T-helper 2 cell treated with Interferon-gamma antibody and Interleukin-4, amounts not matched to agents 5 μg/mL and 100 μg/mL, for 36 hours (primary cell): ENCODE measurements around the gene TRPC4.
"Not testable (repeated sequence)": the region's sequence is repeated elsewhere in the genome, so short reads cannot be mapped to it uniquely, and the experiment has no call there.

Source experiments
- DNase-seq: peaks from one replicate; pipeline ENCODE4 v3.0.0; 2021; ENCODE audit warnings: low spot score
- H3K27ac Mint-ChIP-seq: one replicate; pipeline ENCODE4 v1.8.0; 2021; ENCODE audit warnings: mild to moderate bottlenecking, mixed read lengths
- H3K27me3 Mint-ChIP-seq: one replicate; pipeline ENCODE4 v1.8.0; 2021; ENCODE audit warnings: low read depth, mixed read lengths
- H3K36me3 Mint-ChIP-seq: one replicate; pipeline ENCODE4 v1.8.0; 2021; ENCODE audit warnings: low read depth, mixed read lengths
- H3K4me1 Mint-ChIP-seq: one replicate; pipeline ENCODE4 v1.8.0; 2021; ENCODE audit warnings: low read depth, mixed read lengths
- H3K4me3 Mint-ChIP-seq: one replicate; pipeline ENCODE4 v1.8.0; 2022; ENCODE audit warnings: mild to moderate bottlenecking, moderate library complexity, mixed read lengths
- H3K9me3 Mint-ChIP-seq: one replicate; pipeline ENCODE4 v1.8.0; 2021; ENCODE audit warnings: mixed read lengths

The TRPC4 gene

DNA sequence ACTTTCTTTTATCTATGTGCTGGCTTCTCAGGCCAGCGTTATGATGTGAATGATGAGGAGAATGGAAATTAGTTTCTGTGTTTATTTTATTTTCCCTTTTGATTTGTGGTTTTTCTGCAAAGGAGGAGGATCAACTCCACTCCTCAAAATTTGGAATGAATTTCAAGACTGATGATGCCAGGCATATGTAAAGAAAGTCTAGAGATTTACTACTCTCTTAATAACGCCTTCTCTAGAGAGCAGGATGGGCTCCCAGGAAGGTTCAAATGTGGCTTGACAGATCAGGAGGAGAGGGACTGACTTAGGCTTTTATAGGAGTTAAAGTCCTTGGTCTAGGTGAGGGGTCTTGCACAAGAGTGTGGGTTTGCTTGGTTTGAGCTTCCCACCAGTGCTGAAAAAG lies 255.9 kb downstream of the TRPC4 start:
- no peaks in the 10 kb centered on the region for H3K27me3 Mint-ChIP-seq
- H3K4me3 Mint-ChIP-seq, result no peak overlapping the region
- no peaks in the 10 kb centered on the region for H3K9me3 Mint-ChIP-seq
- DNase-seq, result no peak
- H3K36me3 Mint-ChIP-seq, result no peaks in the 10 kb centered on the region
- H3K27ac Mint-ChIP-seq, result no peak overlapping the region
- H3K4me1 Mint-ChIP-seq, result no peaks in the 10 kb centered on the region

GRCh38 chr13:37613236-37613635 lies 256.3 kb downstream of the TRPC4 start:
- Mint-ChIP-seq H3K4me3 (no peak overlapping the region), H3K9me3 (no peaks in the 10 kb centered on the region), H3K27ac (no peak overlapping the region), H3K27me3 (no peaks in the 10 kb centered on the region), H3K36me3 (no peaks in the 10 kb centered on the region), H3K4me1 (no peaks in the 10 kb centered on the region)
- DNase-seq, result no peak

DNA sequence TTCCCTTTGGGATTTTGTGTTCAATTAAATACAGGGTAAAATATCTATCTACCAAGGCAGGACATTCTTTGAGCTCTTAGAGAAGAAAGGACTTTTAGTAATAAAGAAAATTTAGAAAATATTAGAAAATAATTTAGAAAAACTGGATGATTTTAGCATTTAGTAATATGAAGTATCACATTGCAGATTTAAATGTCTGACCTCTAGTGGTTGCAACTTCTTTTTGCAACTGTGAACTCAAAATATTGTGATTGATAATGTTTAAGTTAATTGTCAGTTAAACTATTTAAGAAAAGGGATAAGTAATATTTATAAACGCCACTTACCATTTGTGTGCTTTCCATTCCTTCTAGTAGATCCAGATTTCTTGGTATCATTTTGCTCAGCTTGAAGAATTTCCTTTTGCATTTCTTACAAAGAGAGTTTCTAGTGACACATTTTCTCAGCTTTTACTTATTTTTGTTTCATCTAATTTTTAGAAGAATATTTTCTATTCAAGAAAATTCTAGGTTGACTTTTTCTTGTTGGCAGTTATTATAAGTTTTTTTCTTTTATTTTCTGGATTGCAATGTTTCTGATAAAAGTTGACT lies 260.7 kb downstream of the TRPC4 start:
- H3K27ac Mint-ChIP-seq, result no peak overlapping the region
- DNase-seq, result no peak
- no peaks in the 10 kb centered on the region for H3K27me3 Mint-ChIP-seq
- no peaks in the 10 kb centered on the region for H3K36me3 Mint-ChIP-seq
- H3K4me1 Mint-ChIP-seq, result no peaks in the 10 kb centered on the region
- H3K4me3 Mint-ChIP-seq, result no peak overlapping the region
- H3K9me3 Mint-ChIP-seq, result no peaks in the 10 kb centered on the region

DNA sequence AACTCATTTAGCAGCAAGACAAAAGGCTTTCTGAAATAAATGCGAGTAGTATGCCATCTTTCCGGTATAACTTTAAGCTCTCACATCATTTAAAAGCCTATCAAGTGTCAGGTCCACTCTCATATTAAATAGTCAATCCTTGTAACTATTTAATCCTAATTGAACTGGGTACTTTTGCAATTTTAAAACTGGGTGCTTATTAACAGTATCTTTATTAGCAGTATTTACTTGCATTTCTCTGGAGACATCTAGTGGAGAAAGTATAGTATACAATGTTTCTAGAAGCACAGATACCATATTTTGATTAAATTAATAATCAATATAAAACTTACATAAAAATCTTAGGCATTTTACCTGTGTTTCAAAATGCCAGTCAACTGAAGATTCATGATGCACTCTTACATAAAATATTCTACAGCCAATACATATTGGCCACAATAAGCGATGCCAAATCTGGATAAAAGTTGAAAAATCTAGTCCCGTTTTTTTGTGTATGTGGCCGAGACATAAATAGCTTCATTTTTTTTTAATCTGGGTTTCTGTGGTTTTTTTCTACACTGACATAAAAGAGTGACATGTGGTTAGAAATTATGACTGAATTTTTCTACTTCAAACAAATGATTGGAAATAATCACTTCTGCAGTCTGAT lies 266.7 kb downstream of the TRPC4 start:
- no peaks in the 10 kb centered on the region for H3K36me3 Mint-ChIP-seq

DNA sequence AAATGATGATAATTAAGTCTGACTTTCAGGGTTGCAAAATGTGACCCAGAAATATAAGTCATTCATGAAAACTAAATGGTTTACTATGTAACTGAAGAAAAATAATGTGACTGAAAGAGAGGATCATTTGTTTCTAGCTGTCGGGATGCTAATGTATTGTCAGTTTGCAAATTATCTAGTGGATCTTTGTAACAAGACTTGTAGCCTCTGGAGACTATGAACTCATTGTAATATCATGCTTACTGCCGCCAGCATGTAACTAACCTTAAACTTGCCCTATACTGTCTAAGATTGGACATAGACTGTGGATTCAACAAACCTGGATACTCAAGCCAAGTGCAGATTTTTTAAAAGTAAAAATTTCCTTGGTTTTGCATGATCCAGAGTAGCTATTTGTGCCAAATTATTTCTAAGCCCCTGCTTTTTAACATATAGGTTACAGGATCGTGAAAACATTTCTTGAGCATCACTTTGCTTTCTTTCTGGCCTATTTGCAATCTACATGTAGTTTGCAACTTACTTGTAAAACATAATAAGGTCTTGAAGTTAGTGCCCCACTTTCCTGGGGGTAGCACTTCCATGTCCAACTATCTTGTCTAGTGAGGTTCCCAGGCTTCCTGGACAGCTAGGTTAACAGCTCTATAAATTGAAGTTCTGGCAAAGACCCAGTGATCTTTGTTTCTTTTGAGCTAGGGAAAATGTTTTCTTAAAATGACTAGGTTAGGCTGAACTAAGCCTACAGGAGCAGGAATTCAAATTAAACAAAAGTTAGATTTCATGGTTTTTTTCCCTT lies 267.7 kb downstream of the TRPC4 start:
- H3K36me3 Mint-ChIP-seq, result no peaks in the 10 kb centered on the region
- H3K4me1 Mint-ChIP-seq, result no peaks in the 10 kb centered on the region
- no peak overlapping the region for H3K4me3 Mint-ChIP-seq
- DNase-seq, result no peak
- no peaks in the 10 kb centered on the region for H3K9me3 Mint-ChIP-seq
- H3K27ac Mint-ChIP-seq, result no peak overlapping the region
- H3K27me3 Mint-ChIP-seq, result no peaks in the 10 kb centered on the region

More for the DNA sequence above, 266.7 kb downstream of the TRPC4 start:
- Mint-ChIP-seq H3K4me1 (no peaks in the 10 kb centered on the region), H3K27ac (no peak overlapping the region), H3K27me3 (no peaks in the 10 kb centered on the region), H3K9me3 (no peaks in the 10 kb centered on the region), H3K4me3 (no peak overlapping the region)
- DNase-seq, result no peak

GRCh38 chr13:37599519-37599918 lies 270.1 kb downstream of the TRPC4 start:
- Mint-ChIP-seq H3K36me3 (no peaks in the 10 kb centered on the region), H3K27me3 (no peaks in the 10 kb centered on the region), H3K27ac (no peak overlapping the region), H3K9me3 (no peaks in the 10 kb centered on the region), H3K4me1 (no peaks in the 10 kb centered on the region), H3K4me3 (no peak overlapping the region)
- DNase-seq, result no peak

GRCh38 chr13:37598597-37598996 lies 271.0 kb downstream of the TRPC4 start, which contains the start of gene POSTN:
TSS of gene POSTN (minus strand) at chr13:37598768. CDS start at chr13:37598726, 42 bp downstream.
- no peak for DNase-seq
- H3K4me1 Mint-ChIP-seq, result no peaks in the 10 kb centered on the region
- no peaks in the 10 kb centered on the region for H3K27me3 Mint-ChIP-seq
- no peaks in the 10 kb centered on the region for H3K9me3 Mint-ChIP-seq
- H3K27ac Mint-ChIP-seq, result no peak within 1 kb of the TSS
- no peaks in the 10 kb centered on the region for H3K36me3 Mint-ChIP-seq
- H3K4me3 Mint-ChIP-seq, result no peak within 1 kb of the TSS

GRCh38 chr13:37597477-37598025 lies 272.0 kb downstream of the TRPC4 start:
- Mint-ChIP-seq H3K4me3 (no peak overlapping the region), H3K9me3 (no peaks in the 10 kb centered on the region), H3K4me1 (no peaks in the 10 kb centered on the region), H3K36me3 (no peaks in the 10 kb centered on the region), H3K27ac (no peak overlapping the region), H3K27me3 (no peaks in the 10 kb centered on the region)
- no peak for DNase-seq

- DNase-seq, result no peak
- no peaks in the 10 kb centered on the region for H3K36me3 Mint-ChIP-seq
- H3K27ac Mint-ChIP-seq, result no peak overlapping the region
- no peaks in the 10 kb centered on the region for H3K9me3 Mint-ChIP-seq
- no peaks in the 10 kb centered on the region for H3K4me1 Mint-ChIP-seq
- H3K27me3 Mint-ChIP-seq, result no peaks in the 10 kb centered on the region
- H3K4me3 Mint-ChIP-seq, result no peak overlapping the region
Measured at GRCh38 chr13:37596805-37597204, 272.8 kb downstream of the TRPC4 start.

- no peaks in the 10 kb centered on the region for H3K4me1 Mint-ChIP-seq
Measured at GRCh38 chr13:37595162-37595561, 274.4 kb downstream of the TRPC4 start.

DNA sequence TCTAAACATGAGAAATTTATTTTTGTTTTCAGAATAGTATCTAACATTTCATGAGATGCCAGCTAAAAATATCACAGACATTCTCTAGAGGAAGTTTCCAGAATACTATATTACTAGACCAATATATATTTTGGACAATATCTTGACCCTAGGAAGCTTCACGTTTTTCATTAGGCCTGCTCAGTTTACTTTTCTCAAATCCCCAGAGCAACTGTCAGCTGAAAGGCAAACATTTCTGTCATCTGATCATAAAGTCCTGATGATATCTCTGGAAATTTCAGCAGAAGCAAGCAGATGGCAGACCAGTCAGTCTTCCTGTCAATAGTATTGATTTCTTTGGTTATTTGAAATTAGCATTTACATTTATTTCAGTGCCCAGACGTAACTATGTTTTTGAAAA lies 275.0 kb downstream of the TRPC4 start:
- no peak for DNase-seq
- no peaks in the 10 kb centered on the region for H3K36me3 Mint-ChIP-seq
- H3K27ac Mint-ChIP-seq, result no peak overlapping the region
- no peaks in the 10 kb centered on the region for H3K4me1 Mint-ChIP-seq
- no peaks in the 10 kb centered on the region for H3K9me3 Mint-ChIP-seq
- H3K4me3 Mint-ChIP-seq, result no peak overlapping the region
- H3K27me3 Mint-ChIP-seq, result no peaks in the 10 kb centered on the region

More at GRCh38 chr13:37595162-37595561, 274.4 kb downstream of the TRPC4 start:
- H3K4me3 Mint-ChIP-seq, result no peak overlapping the region
- no peak for DNase-seq
- H3K36me3 Mint-ChIP-seq, result no peaks in the 10 kb centered on the region
- H3K9me3 Mint-ChIP-seq, result no peaks in the 10 kb centered on the region
- H3K27me3 Mint-ChIP-seq, result no peaks in the 10 kb centered on the region
- H3K27ac Mint-ChIP-seq, result no peak overlapping the region

GRCh38 chr13:37589381-37589780 lies 280.2 kb downstream of the TRPC4 start:
- H3K27ac Mint-ChIP-seq, H3K27me3 Mint-ChIP-seq, H3K4me1 Mint-ChIP-seq, H3K4me3 Mint-ChIP-seq, H3K9me3 Mint-ChIP-seq, H3K36me3 Mint-ChIP-seq, DNase-seq: not testable (repeated sequence)

DNA sequence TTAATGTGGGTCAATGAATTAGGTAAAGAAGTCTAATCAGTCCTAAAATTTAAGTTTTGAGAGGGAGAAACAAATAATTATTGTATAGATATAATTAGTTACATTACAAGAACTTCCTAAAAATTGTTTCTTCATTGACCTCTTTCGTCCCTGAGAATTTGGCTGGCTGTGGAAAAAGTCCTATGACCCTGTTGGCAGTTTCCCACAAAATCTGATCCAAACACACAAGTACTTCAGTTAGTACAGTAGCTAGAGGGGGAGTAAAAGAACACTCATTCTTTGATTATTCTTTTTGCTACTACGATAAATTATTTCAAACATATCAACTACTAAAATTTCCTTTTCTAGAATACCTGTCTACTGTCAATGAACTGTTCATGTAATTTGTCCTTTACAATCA lies 282.3 kb downstream of the TRPC4 start:
- H3K4me1 Mint-ChIP-seq, result no peaks in the 10 kb centered on the region
- no peak overlapping the region for H3K4me3 Mint-ChIP-seq
- H3K27me3 Mint-ChIP-seq, result no peaks in the 10 kb centered on the region
- no peak overlapping the region for H3K27ac Mint-ChIP-seq
- DNase-seq, result no peak
- H3K9me3 Mint-ChIP-seq, result no peaks in the 10 kb centered on the region
- H3K36me3 Mint-ChIP-seq, result no peaks in the 10 kb centered on the region
